GM12878 (cell line): ENCODE measurements around the gene PUDP. TPM values are rescaled to one million over a fixed set of nuclear protein-coding genes. Genes with fewer than 3 reads are reported as not detected.

Experiments
- ATF3 ChIP-seq: IDR thresholded peaks from 2 replicates; pipeline ENCODE4 v1.6.1; 2011; ENCODE audit warnings: low read depth, mild to moderate bottlenecking, low read length, moderate library complexity, borderline replicate concordance; ENCODE audit errors: extremely low read depth
- CHD1 ChIP-seq: IDR thresholded peaks from 2 replicates; pipeline ENCODE4 v1.6.1; 2012; ENCODE audit warnings: low read depth, low read length, improper control_type of control experiment
- CHD2 ChIP-seq: IDR thresholded peaks from 2 replicates; pipeline ENCODE4 v1.6.1; 2011; ENCODE audit warnings: low read depth, low read length, improper control_type of control experiment, borderline replicate concordance
- CREM ChIP-seq: IDR thresholded peaks from 2 replicates; pipeline ENCODE4 v1.6.1; 2014; ENCODE audit warnings: antibody characterized with exemption, low read depth
- FOS ChIP-seq: IDR thresholded peaks from 3 replicates; pipeline ENCODE4 v1.6.1; 2011; ENCODE audit warnings: borderline replicate concordance; ENCODE audit not compliant: insufficient read length; ENCODE audit errors: extremely low read depth
- FOXK2 ChIP-seq: fragments of 450-650 bp; IDR thresholded peaks from 2 replicates; pipeline ENCODE4 v1.6.1; 2017; ENCODE audit warnings: mild to moderate bottlenecking, moderate library complexity
- HDAC6 ChIP-seq: fragments of 200-600 bp; sonication (generic); IDR thresholded peaks from one replicate; pipeline ENCODE4 v1.8.0; 2017; ENCODE audit warnings: antibody characterized with exemption; ENCODE audit not compliant: unreplicated experiment
- IKZF2 ChIP-seq, 2 experiments: fragments of 450-650 bp; IDR thresholded peaks; 2 replicates each; pipeline ENCODE4 v1.6.1; 2017; ENCODE audit warnings: mild to moderate bottlenecking in 2 of 2, moderate library complexity in 2 of 2
- IRF4 ChIP-seq: IDR thresholded peaks from 2 replicates; pipeline ENCODE4 v1.6.1; 2011; ENCODE audit warnings: low read depth, low read length
- JUNB ChIP-seq: IDR thresholded peaks from 2 replicates; pipeline ENCODE4 v1.6.1; 2016; ENCODE audit warnings: antibody characterized with exemption, mild to moderate bottlenecking
- KLF5 ChIP-seq: fragments of 450-650 bp; IDR thresholded peaks from 2 replicates; pipeline ENCODE4 v1.6.1; 2014; ENCODE audit warnings: mild to moderate bottlenecking; ENCODE audit not compliant: partially characterized antibody
- MEF2A ChIP-seq: IDR thresholded peaks from 2 replicates; pipeline ENCODE4 v1.6.1; 2011; ENCODE audit warnings: low read depth, mild to moderate bottlenecking, low read length, moderate library complexity; ENCODE audit not compliant: insufficient read depth
- NRF1 ChIP-seq: conservative IDR thresholded peaks from 2 replicates; pipeline ENCODE4 v1.6.1; 2011; ENCODE audit warnings: mild to moderate bottlenecking, low read depth, low read length, improper control_type of control experiment
- RAD21 ChIP-seq: IDR thresholded peaks from 2 replicates; pipeline ENCODE4 v1.6.1; 2011; ENCODE audit warnings: mild to moderate bottlenecking, low read depth, low read length, moderate library complexity; ENCODE audit not compliant: insufficient read depth
- RCOR1 ChIP-seq: conservative IDR thresholded peaks from 2 replicates; pipeline ENCODE4 v1.6.1; 2012; ENCODE audit warnings: low read depth, low read length, improper control_type of control experiment
- REST ChIP-seq: IDR thresholded peaks from 2 replicates; pipeline ENCODE4 v1.6.1; 2012; ENCODE audit warnings: mild to moderate bottlenecking, low read depth, low read length
- SMAD1 ChIP-seq: fragments of 450-650 bp; IDR thresholded peaks from 2 replicates; pipeline ENCODE4 v1.6.1; 2018; ENCODE audit warnings: mild to moderate bottlenecking, low read depth; ENCODE audit not compliant: partially characterized antibody
- SPI1 ChIP-seq: IDR thresholded peaks from 2 replicates; pipeline ENCODE4 v1.6.1; 2011; ENCODE audit warnings: low read depth, mild to moderate bottlenecking, low read length, moderate library complexity, borderline replicate concordance; ENCODE audit not compliant: insufficient read depth
- SUPT20H ChIP-seq: IDR thresholded peaks from 2 replicates; pipeline ENCODE4 v1.6.1; 2011; ENCODE audit warnings: low read depth, mild to moderate bottlenecking, low read length, moderate library complexity, borderline replicate concordance; ENCODE audit not compliant: control insufficient read depth
- TAF1 ChIP-seq: IDR thresholded peaks from 2 replicates; pipeline ENCODE4 v1.6.1; 2011; ENCODE audit warnings: mild to moderate bottlenecking, low read depth, low read length, borderline replicate concordance
- USF2 ChIP-seq: IDR thresholded peaks from 2 replicates; pipeline ENCODE4 v1.6.1; 2011; ENCODE audit warnings: low read depth, low read length, improper control_type of control experiment, borderline replicate concordance
- ZBTB11 ChIP-seq: fragments of 450-650 bp; formaldehyde crosslinking; IDR thresholded peaks from 2 replicates; pipeline ENCODE4 v1.5.0; 2022; ENCODE audit warnings: mild to moderate bottlenecking, missing genetic modification characterization
- ZSCAN29 ChIP-seq: fragments of 450-650 bp; IDR thresholded peaks from 2 replicates; pipeline ENCODE4 v1.6.1; 2017; ENCODE audit warnings: mild to moderate bottlenecking, moderate library complexity
- polyA plus RNA-seq, 11 experiments: library from polyadenylated mRNA; depleted of rRNA in 4 of 11; unstranded in 6 of 11; stranded (reverse) in 5 of 11; fragments of >200 nt; fragmentation: Nextera tagmentation in 4 of 11; fragmentation: Illumina TruSeq in 1 of 11; extraction: Ambion mirVana in 4 of 11; extraction: Trizol in 1 of 11; gene quantifications; 1 replicate in 1 of 11; 2 replicates in 10 of 11; pipeline versions ENCODE4 v1.2.1 to v1.2.3, GENCODE V29; 2011 to 2016; ENCODE audit warnings: inconsistent platforms in 2 of 11, missing spikeins in 2 of 11, low read depth in 1 of 11
- total RNA-seq, 4 experiments: library from RNA; depleted of rRNA in 3 of 4; stranded (reverse); fragments of >200 nt in 3 of 4; fragmentation: Illumina TruSeq in 1 of 4; extraction: Trizol in 1 of 4; gene quantifications; 2 replicates each; pipeline versions ENCODE4 v1.2.1 to v1.2.3, GENCODE V29; 2013 to 2021

Gene PUDP
- total and polyA plus RNA-seq, 10 of the 15 experiments (the other 5 are each of a cell fraction or from before 2014, with no cell fraction given): 30.8 to 83.5 (median 61.7) TPM

- TF ChIP-seq HDAC6 (no peak), USF2 (no peak), ZBTB11 (CRISPR knock-in tag) (no peak), CHD2 (peak; percentile 58), SUPT20H (no peak), FOXK2 (no peak), ATF3 (no peak), CHD1 (no peak), IKZF2 (IDR thresholded peaks at IDR 0.05) (peak; percentile 93 to 94), IRF4 (no peak), SMAD1 (no peak), REST (no peak), KLF5 (no peak), CREM (peak; percentile 93), SPI1 (peak; percentile 77), NRF1 (no peak), JUNB (peak; percentile 70), FOS (no peak), RAD21 (peak; percentile 45), RCOR1 (no peak), ZSCAN29 (0 out of 2 replicates have a peak, but pooled peaks have one; percentile 10), TAF1 (no peak), MEF2A (0 out of 2 replicates have a peak, but pooled peaks have one; percentile 56)
These were observed 88.6 kb downstream of the PUDP start (continued) for GRCh38 chrX:7059214-7059838.
